ENCODE measurements around the gene MAP2K5.

DNA sequence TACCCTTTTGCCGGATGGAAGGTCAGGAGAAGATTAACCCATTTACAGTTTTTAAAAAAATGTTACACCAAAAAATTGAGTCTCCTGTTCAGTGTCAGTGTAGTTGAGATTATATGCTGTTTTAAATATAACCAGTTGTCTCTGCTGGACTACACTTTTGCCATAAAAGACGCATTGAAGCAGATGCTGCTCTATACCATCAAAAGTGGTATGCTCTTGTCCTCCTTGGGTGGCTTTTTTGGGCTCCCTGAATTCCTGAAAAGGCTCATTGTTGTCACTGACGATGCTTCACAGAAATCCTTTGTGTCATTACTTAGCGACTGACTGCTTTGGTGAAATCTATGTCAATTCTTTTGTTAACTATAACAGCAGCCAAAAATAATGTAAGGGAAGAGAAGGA, 148.9 kb downstream of the MAP2K5 start:
- no peak for TF ChIP-seq GATA2 (IDR thresholded peaks at IDR 0.05; ENCODE audit: low read depth, low read length)
- no peak for TF ChIP-seq GATA3 (IDR thresholded peaks at IDR 0.05; ENCODE audit: low read depth, low read length)

Measured in SH-SY5Y (cell line).